ENCODE measurements around the gene MSH5. TPM values are rescaled to one million over a fixed set of nuclear protein-coding genes. Genes with fewer than 3 reads are reported as not detected.

MSH5 gene
- total and polyA plus RNA-seq, 5 donors from 2014 or later = 1.2 to 17.4 (median 1.4) TPM

GRCh38 chr6:31722173-31722572 is 17.6 kb upstream of the MSH5 start:
- Histone ChIP-seq H3K27me3 (ENCODE audit: control insufficient read depth, insufficient read depth, low read length) (no peaks in the 10 kb centered on the region), H3K4me3 (ENCODE audit: low read depth, low read length) (no peak overlapping the region), H3K4me1 (ENCODE audit: control insufficient read depth, insufficient read depth, low read length, poor library complexity, severe bottlenecking) (no peaks in the 10 kb centered on the region), H3K36me3 (ENCODE audit: control insufficient read depth, insufficient read depth, low read length) (no peaks in the 10 kb centered on the region), H3K27ac (ENCODE audit: insufficient read depth, low read length, poor library complexity, severe bottlenecking) (no peak overlapping the region), H3K9me3 (ENCODE audit: control insufficient read depth in 2 of 2, low read length in 2 of 2) (no peaks in the 10 kb centered on the region)
- Mint-ChIP-seq H3K27me3 (no peaks in the 10 kb centered on the region), H3K4me1 (peaks cover 0 to 6% (median 2%) of the 10 kb centered on the region in 4 donors), H3K4me3 (no peak overlapping the region), H3K36me3 (peaks cover 4% of the 10 kb centered on the region), H3K27ac (no peak overlapping the region), H3K9me3 (peaks cover 0 to 1% (median 0%) of the 10 kb centered on the region in 7 donors)
- ATAC-seq (ENCODE audit: low read depth in 2 of 2) (no peak), DNase-seq (no peak)

GRCh38 chr6:31723245-31723979 is 16.4 kb upstream of the MSH5 start, which contains the start of gene MPIG6B:
MPIG6B (plus strand) TSS chr6:31723373; CDS start chr6:31723384, 11 bp downstream.
- H3K27me3 Mint-ChIP-seq = no peaks in the 10 kb centered on the region
- H3K9me3 Mint-ChIP-seq = peaks cover 0 to 1% (median 0%) of the 10 kb centered on the region in 7 donors
- DNase-seq = no peak
- no peaks in the 10 kb centered on the region for H3K9me3 ChIP-seq (ENCODE audit: control insufficient read depth in 2 of 2, low read length in 2 of 2)
- H3K4me3 Mint-ChIP-seq = no peak within 1 kb of the TSS
- H3K27ac ChIP-seq (ENCODE audit: insufficient read depth, low read length, poor library complexity, severe bottlenecking) = no peak within 1 kb of the TSS
- no peak within 1 kb of the TSS for H3K4me3 ChIP-seq (ENCODE audit: low read depth, low read length)
- peak within 1 kb of the TSS in 1 of 3 donors; percentile 36 for H3K27ac Mint-ChIP-seq
- peaks cover 4% of the 10 kb centered on the region for H3K4me1 ChIP-seq (ENCODE audit: control insufficient read depth, insufficient read depth, low read length, poor library complexity, severe bottlenecking)
- peaks cover 4% of the 10 kb centered on the region for H3K36me3 Mint-ChIP-seq
- no peaks in the 10 kb centered on the region for H3K27me3 ChIP-seq (ENCODE audit: control insufficient read depth, insufficient read depth, low read length)
- H3K4me1 Mint-ChIP-seq = peaks cover 0 to 15% (median 3%) of the 10 kb centered on the region in 4 donors
- H3K36me3 ChIP-seq (ENCODE audit: control insufficient read depth, insufficient read depth, low read length) = no peaks in the 10 kb centered on the region
- no peak for ATAC-seq (ENCODE audit: low read depth in 2 of 2)

- DNase-seq (no peak), ATAC-seq (ENCODE audit: low read depth in 2 of 2) (no peak)
- Mint-ChIP-seq H3K36me3 (peaks cover 4% of the 10 kb centered on the region), H3K4me1 (peaks cover 0 to 20% (median 4%) of the 10 kb centered on the region in 4 donors), H3K4me3 (no peak overlapping the region), H3K27me3 (no peaks in the 10 kb centered on the region), H3K9me3 (peaks cover 0 to 1% (median 0%) of the 10 kb centered on the region in 7 donors), H3K27ac (peak overlapping the region in 1 of 3 donors; percentile 36)
- no peak overlapping the region for H3K27ac ChIP-seq (ENCODE audit: insufficient read depth, low read length, poor library complexity, severe bottlenecking)
- H3K9me3 ChIP-seq (ENCODE audit: control insufficient read depth in 2 of 2, low read length in 2 of 2) = no peaks in the 10 kb centered on the region
- no peaks in the 10 kb centered on the region for H3K27me3 ChIP-seq (ENCODE audit: control insufficient read depth, insufficient read depth, low read length)
- peaks cover 10% of the 10 kb centered on the region for H3K4me1 ChIP-seq (ENCODE audit: control insufficient read depth, insufficient read depth, low read length, poor library complexity, severe bottlenecking)
- H3K4me3 ChIP-seq (ENCODE audit: low read depth, low read length) = no peak overlapping the region
- no peaks in the 10 kb centered on the region for H3K36me3 ChIP-seq (ENCODE audit: control insufficient read depth, insufficient read depth, low read length)
These were observed 15.7 kb upstream of the MSH5 start for GRCh38 chr6:31723980-31724691.

- ATAC-seq (ENCODE audit: low read depth in 2 of 2) (no peak), DNase-seq (no peak)
- Histone ChIP-seq H3K36me3 (ENCODE audit: control insufficient read depth, insufficient read depth, low read length) (peaks cover 2% of the 10 kb centered on the region), H3K4me1 (ENCODE audit: control insufficient read depth, insufficient read depth, low read length, poor library complexity, severe bottlenecking) (peaks cover 19% of the 10 kb centered on the region), H3K4me3 (ENCODE audit: low read depth, low read length) (no peak overlapping the region), H3K9me3 (ENCODE audit: control insufficient read depth in 2 of 2, low read length in 2 of 2) (no peaks in the 10 kb centered on the region), H3K27me3 (ENCODE audit: control insufficient read depth, insufficient read depth, low read length) (no peaks in the 10 kb centered on the region), H3K27ac (ENCODE audit: insufficient read depth, low read length, poor library complexity, severe bottlenecking) (no peak overlapping the region)
- peak overlapping the region; percentile 2 to 77 (median 49) for H3K27ac Mint-ChIP-seq
- H3K36me3 Mint-ChIP-seq = peaks cover 4% of the 10 kb centered on the region
- peaks cover 0 to 1% (median 0%) of the 10 kb centered on the region in 7 donors for H3K9me3 Mint-ChIP-seq
- H3K27me3 Mint-ChIP-seq = no peaks in the 10 kb centered on the region
- peaks cover 0 to 32% (median 13%) of the 10 kb centered on the region in 4 donors for H3K4me1 Mint-ChIP-seq
- peak overlapping the region in 1 of 4 donors; percentile 69 for H3K4me3 Mint-ChIP-seq
These were observed 14.1 kb upstream of the MSH5 start for GRCh38 chr6:31725502-31726350.

GRCh38 chr6:31727034-31727716 is 12.6 kb upstream of the MSH5 start:
- H3K36me3 ChIP-seq (ENCODE audit: control insufficient read depth, insufficient read depth, low read length) = peaks cover 16% of the 10 kb centered on the region
- DNase-seq = no peak
- Mint-ChIP-seq H3K36me3 (peaks cover 10% of the 10 kb centered on the region), H3K4me3 (peak overlapping the region in 3 of 4 donors; percentile 66 to 90 (median 72)), H3K4me1 (peaks cover 0 to 43% (median 16%) of the 10 kb centered on the region in 4 donors), H3K9me3 (peaks cover 0 to 1% (median 0%) of the 10 kb centered on the region in 7 donors), H3K27ac (peak overlapping the region in 2 of 3 donors; percentile 16 to 58), H3K27me3 (no peaks in the 10 kb centered on the region)
- no peaks in the 10 kb centered on the region for H3K27me3 ChIP-seq (ENCODE audit: control insufficient read depth, insufficient read depth, low read length)
- peak; percentile 26 to 45 for ATAC-seq (ENCODE audit: low read depth in 2 of 2)
- H3K4me3 ChIP-seq (ENCODE audit: low read depth, low read length) = no peak overlapping the region
- peaks cover 19% of the 10 kb centered on the region for H3K4me1 ChIP-seq (ENCODE audit: control insufficient read depth, insufficient read depth, low read length, poor library complexity, severe bottlenecking)
- H3K9me3 ChIP-seq (ENCODE audit: control insufficient read depth in 2 of 2, low read length in 2 of 2) = no peaks in the 10 kb centered on the region
- no peak overlapping the region for H3K27ac ChIP-seq (ENCODE audit: insufficient read depth, low read length, poor library complexity, severe bottlenecking)

- peaks cover 0 to 1% (median 0%) of the 10 kb centered on the region in 7 donors for H3K9me3 Mint-ChIP-seq
- peak overlapping the region; percentile 54 to 95 (median 80) for H3K4me3 Mint-ChIP-seq
- no peaks in the 10 kb centered on the region for H3K27me3 Mint-ChIP-seq
- peak overlapping the region; percentile 58 to 79 (median 59) for H3K27ac Mint-ChIP-seq
- ATAC-seq (ENCODE audit: low read depth in 2 of 2) = no peak
- Histone ChIP-seq H3K4me3 (ENCODE audit: low read depth, low read length) (no peak overlapping the region), H3K4me1 (ENCODE audit: control insufficient read depth, insufficient read depth, low read length, poor library complexity, severe bottlenecking) (peaks cover 19% of the 10 kb centered on the region), H3K27ac (ENCODE audit: insufficient read depth, low read length, poor library complexity, severe bottlenecking) (no peak overlapping the region), H3K9me3 (ENCODE audit: control insufficient read depth in 2 of 2, low read length in 2 of 2) (no peaks in the 10 kb centered on the region), H3K36me3 (ENCODE audit: control insufficient read depth, insufficient read depth, low read length) (peaks cover 23% of the 10 kb centered on the region), H3K27me3 (ENCODE audit: control insufficient read depth, insufficient read depth, low read length) (no peaks in the 10 kb centered on the region)
- H3K4me1 Mint-ChIP-seq = peaks cover 0 to 45% (median 17%) of the 10 kb centered on the region in 4 donors
- peak in 1 of 3 donors; percentile 59 for DNase-seq
- H3K36me3 Mint-ChIP-seq = peaks cover 12% of the 10 kb centered on the region
These were observed 11.8 kb upstream of the MSH5 start for GRCh38 chr6:31727717-31728671.
